ENCODE results near the gene CCR6.

Gene CCR6

GRCh38 chr6:167119670-167120582, 3.0 kb upstream of the CCR6 start:
- no peak for DNase-seq

- no peak for DNase-seq
Measured at GRCh38 chr6:167120583-167120903, 2.4 kb upstream of the CCR6 start.

GRCh38 chr6:167121335-167121841, 1.5 kb upstream of the CCR6 start:
- DNase-seq: no peak

GRCh38 chr6:167122041-167122826, 662 bp upstream of the CCR6 start:
- DNase-seq: no peak

- DNase-seq: no peak
Measured at GRCh38 chr6:167124753-167125152, 1.9 kb downstream of the CCR6 start.

- DNase-seq: no peak
Measured at GRCh38 chr6:167125410-167125809, 2.5 kb downstream of the CCR6 start.

GRCh38 chr6:167125855-167126349, 3.0 kb downstream of the CCR6 start:
- no peak for DNase-seq

GRCh38 chr6:167127785-167128531, 5.1 kb downstream of the CCR6 start:
- no peak for DNase-seq

- no peak for DNase-seq
Measured at GRCh38 chr6:167129159-167129558, 6.3 kb downstream of the CCR6 start.

GRCh38 chr6:167129562-167129961, 6.7 kb downstream of the CCR6 start:
- DNase-seq: no peak

GRCh38 chr6:167130008-167130677, 7.2 kb downstream of the CCR6 start:
- DNase-seq: no peak

GRCh38 chr6:167130712-167131684, 8.1 kb downstream of the CCR6 start:
- DNase-seq: no peak

- DNase-seq: no peak
Measured at GRCh38 chr6:167134448-167135328, 11.8 kb downstream of the CCR6 start.

- no peak for DNase-seq
Measured at GRCh38 chr6:167136376-167136775, 13.5 kb downstream of the CCR6 start.

GRCh38 chr6:167137081-167137480, 14.2 kb downstream of the CCR6 start:
- DNase-seq: no peak

GRCh38 chr6:167137881-167138280, 15.0 kb downstream of the CCR6 start:
- DNase-seq: no peak

GRCh38 chr6:167139761-167140160, 16.9 kb downstream of the CCR6 start:
- no peak for DNase-seq

Data from nucleus accumbens (tissue), 56 donors.